GM12878 (cell line): ENCODE measurements around the gene TMEM37. TPM values are rescaled to one million over a fixed set of nuclear protein-coding genes. Genes with fewer than 3 reads are reported as not detected.

Experiments used
- ATAC-seq: fragments of 200-7000 bp; cut with Tn5 transposase; 3 replicates; pipeline ENCODE4 v1.9.1; 2020; ENCODE audit warnings: mild to moderate bottlenecking, moderate library complexity
- BruUV-seq: library from RNA; stranded (reverse); fragments of 400-500 nt; replicated peaks from 2 replicates; lab custom pipeline; 2021; lab: Mats Ljungman, UMichigan
- CTCF ChIA-PET: fragments of 300-600 bp; sonication (Branson Sonifier 250); formaldehyde crosslinking; extraction: SDS; loops from one replicate; lab custom pipeline; 2021; ENCODE audit warnings: inconsistent platforms; lab: Yijun Ruan, JAX
- POLR2A ChIA-PET: fragments of 350-600 bp; formaldehyde crosslinking; extraction: SDS; loops from one replicate; lab custom pipeline; 2021; ENCODE audit warnings: inconsistent platforms; lab: Charles Lee
- RAD21 ChIA-PET: fragments of 300-600 bp; sonication (Branson Sonifier 250); formaldehyde crosslinking; loops from one replicate; lab custom pipeline; 2023; ENCODE audit warnings: antibody characterized with exemption; ENCODE audit not compliant: unreplicated experiment; lab: Charles Lee
- SMC1A ChIA-PET: fragments of 300-600 bp; sonication (Branson Sonifier 250); formaldehyde crosslinking; loops from one replicate; lab custom pipeline; 2023; ENCODE audit not compliant: unreplicated experiment, uncharacterized antibody; lab: Charles Lee
- DNase-seq: peaks from one replicate; pipeline ENCODE4 v3.0.0-alpha.2; 2011; ENCODE audit warnings: low read depth, low spot score
- FAIRE-seq: peaks from 3 replicates; lab custom pipeline; 2011; peaks lifted over from hg19 to GRCh38; lab: Jason Lieb, UNC
- H2AFZ ChIP-seq: 2 replicates; pipeline ENCODE4 v1.6.0; 2011; ENCODE audit warnings: low read depth, low read length, control low read depth; ENCODE audit not compliant: control insufficient read depth
- H3K27ac ChIP-seq: 2 replicates; pipeline ENCODE4 v1.5.1; 2011; ENCODE audit warnings: control low read depth; ENCODE audit not compliant: control insufficient read depth, insufficient read depth
- H3K27me3 ChIP-seq, 2 experiments: replicated peaks in 1 of 2; 2 replicates each; pipeline versions ENCODE4 v1.6.0 to v1.6.1; 2011; ENCODE audit warnings: low read length in 1 of 2; ENCODE audit not compliant: control insufficient read depth in 2 of 2, insufficient read depth in 2 of 2
- H3K36me3 ChIP-seq, 2 experiments: 2 replicates each; pipeline ENCODE4 v1.5.1; 2011; ENCODE audit warnings: low read length in 1 of 2; ENCODE audit not compliant: control insufficient read depth in 2 of 2, insufficient read depth in 2 of 2
- H3K4me1 ChIP-seq: 2 replicates; pipeline ENCODE4 v1.6.1; 2011; ENCODE audit warnings: mild to moderate bottlenecking, low read length, moderate library complexity, mixed read lengths; ENCODE audit not compliant: control insufficient read depth, insufficient read depth
- H3K4me2 ChIP-seq: 2 replicates; pipeline ENCODE4 v1.6.0; 2011; ENCODE audit warnings: control low read depth; ENCODE audit not compliant: control insufficient read depth, insufficient read depth
- H3K4me3 ChIP-seq: fragments of 200-600 bp; sonication (generic); 2 replicates; pipeline ENCODE4 v1.5.1; 2016
- H3K79me2 ChIP-seq: 2 replicates; pipeline ENCODE4 v1.6.0; 2011; ENCODE audit warnings: low read length; ENCODE audit not compliant: control insufficient read depth, insufficient read depth
- H3K9ac ChIP-seq: 2 replicates; pipeline ENCODE4 v1.8.0; 2011; ENCODE audit warnings: low read length, control low read depth, mixed read lengths; ENCODE audit not compliant: control insufficient read depth, insufficient read depth
- H3K9me3 ChIP-seq: replicated peaks from 3 replicates; pipeline ENCODE4 v1.5.1; 2011; ENCODE audit warnings: mild to moderate bottlenecking, low read length; ENCODE audit not compliant: control insufficient read depth, insufficient read depth
- H4K20me1 ChIP-seq: 2 replicates; pipeline ENCODE4 v1.6.0; 2011; ENCODE audit not compliant: control insufficient read depth, insufficient read depth
- ASH2L ChIP-seq: fragments of 300-600, 200-600 bp; sonication (generic); IDR thresholded peaks from 2 replicates; pipeline ENCODE4 v1.6.1; 2017; ENCODE audit warnings: low read depth, mild to moderate bottlenecking, borderline replicate concordance
- BHLHE40 ChIP-seq, 2 experiments: fragments of 450-650 bp in 1 of 2; IDR thresholded peaks; 2 replicates each; pipeline ENCODE4 v1.6.1; 2011 to 2017; ENCODE audit warnings: low read depth in 2 of 2, borderline replicate concordance in 1 of 2, improper control_type of control experiment in 1 of 2, low read length in 1 of 2, mild to moderate bottlenecking in 1 of 2
- CBFB ChIP-seq: IDR thresholded peaks from 2 replicates; pipeline ENCODE4 v1.6.1; 2016; ENCODE audit warnings: antibody characterized with exemption, low read depth
- CREM ChIP-seq: IDR thresholded peaks from 2 replicates; pipeline ENCODE4 v1.6.1; 2014; ENCODE audit warnings: antibody characterized with exemption, low read depth
- EGR1 ChIP-seq, 2 experiments: IDR thresholded peaks; 1 replicate in 1 of 2; 2 replicates in 1 of 2; pipeline ENCODE4 v1.6.1; 2011 to 2012; ENCODE audit warnings: low read depth in 2 of 2, low read length in 2 of 2, borderline replicate concordance in 1 of 2, mild to moderate bottlenecking in 1 of 2, moderate library complexity in 1 of 2
- FOS ChIP-seq: IDR thresholded peaks from 3 replicates; pipeline ENCODE4 v1.6.1; 2011; ENCODE audit warnings: borderline replicate concordance; ENCODE audit not compliant: insufficient read length; ENCODE audit errors: extremely low read depth
- HDAC2 ChIP-seq: fragments of 200-600 bp; sonication (generic); IDR thresholded peaks from 2 replicates; pipeline ENCODE4 v1.6.1; 2017
- HSF1 ChIP-seq: fragments of 150-350 bp; IDR thresholded peaks from 2 replicates; pipeline ENCODE4 v1.6.1; 2014; ENCODE audit warnings: mild to moderate bottlenecking, low read depth, low read length
- IRF3 ChIP-seq: fragments of 450-650 bp; IDR thresholded peaks from 2 replicates; pipeline ENCODE4 v1.6.1; 2014; ENCODE audit warnings: mild to moderate bottlenecking
- NKRF ChIP-seq: fragments of 450-650 bp; conservative IDR thresholded peaks from 2 replicates; pipeline ENCODE4 v1.6.1; 2017; ENCODE audit warnings: mild to moderate bottlenecking, moderate library complexity
- RELB ChIP-seq: fragments of 450-650 bp; IDR thresholded peaks from 2 replicates; pipeline ENCODE4 v1.6.1; 2017; ENCODE audit warnings: low read depth, mild to moderate bottlenecking, moderate library complexity
- SMARCA5 ChIP-seq: fragments of 450-650 bp; IDR thresholded peaks from 2 replicates; pipeline ENCODE4 v1.6.1; 2017; ENCODE audit warnings: mild to moderate bottlenecking
- SREBF1 ChIP-seq: IDR thresholded peaks from 2 replicates; pipeline ENCODE4 v1.6.1; 2012; ENCODE audit warnings: mild to moderate bottlenecking, low read length
- SRF ChIP-seq, 2 experiments: IDR thresholded peaks; 2 replicates each; pipeline ENCODE4 v1.6.1; 2011; ENCODE audit warnings: low read depth in 2 of 2, low read length in 2 of 2, mild to moderate bottlenecking in 1 of 2, moderate library complexity in 1 of 2
- SUPT20H ChIP-seq: IDR thresholded peaks from 2 replicates; pipeline ENCODE4 v1.6.1; 2011; ENCODE audit warnings: low read depth, mild to moderate bottlenecking, low read length, moderate library complexity, borderline replicate concordance; ENCODE audit not compliant: control insufficient read depth
- WRNIP1 ChIP-seq: IDR thresholded peaks from 2 replicates; pipeline ENCODE4 v1.6.1; 2011; ENCODE audit warnings: low read depth, low read length, improper control_type of control experiment, borderline replicate concordance
- ZNF622 ChIP-seq: fragments of 450-650 bp; IDR thresholded peaks from 2 replicates; pipeline ENCODE4 v1.6.1; 2017; ENCODE audit warnings: mild to moderate bottlenecking, inconsistent platforms
- WGBS: methylation state at CpG from one replicate; pipeline ENCODE4 v1.1.6; 2016; ENCODE audit warnings: low lambda C conversion rate; ENCODE audit not compliant: insufficient replicate concordance, insufficient coverage; ENCODE audit errors: missing lambda C conversion rate; 5-methylcytosine and 5-hydroxymethylcytosine counted together
- in situ Hi-C: fragments of 300-500 bp; cut with MboI; formaldehyde crosslinking; loops from 9 replicates; pipeline ENCODE4 v1.14.3; 2018; ENCODE audit warnings: mixed read lengths
- intact Hi-C: fragments of 100-400 bp; cut with micrococcal nuclease; formaldehyde crosslinking; loops from one replicate; pipeline ENCODE4 v1.14.2; 2022; ENCODE audit not compliant: unreplicated experiment
- polyA plus RNA-seq, 11 experiments: library from polyadenylated mRNA; depleted of rRNA in 4 of 11; unstranded in 6 of 11; stranded (reverse) in 5 of 11; fragments of >200 nt; fragmentation: Nextera tagmentation in 4 of 11; fragmentation: Illumina TruSeq in 1 of 11; extraction: Ambion mirVana in 4 of 11; extraction: Trizol in 1 of 11; gene quantifications; 1 replicate in 1 of 11; 2 replicates in 10 of 11; pipeline versions ENCODE4 v1.2.1 to v1.2.3, GENCODE V29; 2011 to 2016; ENCODE audit warnings: inconsistent platforms in 2 of 11, missing spikeins in 2 of 11, low read depth in 1 of 11
- total RNA-seq, 4 experiments: library from RNA; depleted of rRNA in 3 of 4; stranded (reverse); fragments of >200 nt in 3 of 4; fragmentation: Illumina TruSeq in 1 of 4; extraction: Trizol in 1 of 4; gene quantifications; 2 replicates each; pipeline versions ENCODE4 v1.2.1 to v1.2.3, GENCODE V29; 2013 to 2021

The TMEM37 gene
- total and polyA plus RNA-seq, 10 of the 15 experiments (the other 5 are each of a cell fraction or from before 2014, with no cell fraction given): 0.07 to 0.67 (median 0.24) TPM; not detected in 3

GRCh38 chr2:119387381-119388129 lies 44.1 kb upstream of the TMEM37 start:
- RAD21 ChIA-PET: interaction anchor here (0.8 to 1.5 kb wide), 9 partner anchors 9 to 156 kb away, joined by 3 to 12 read pairs (median 5); partner anchors contain the start of genes C2orf76 and DBI
- WGBS: 11% methylated on average over 9 of the region's 9 CpGs
- peak; percentile 98 for FAIRE-seq
- no peak for TF ChIP-seq FOS
- TF ChIP-seq HDAC2: no peak
- peak in 1 of 2 experiments; percentile 73; a peak in 1 of 3 replicates for TF ChIP-seq EGR1 (IDR thresholded peaks at IDR 0.05; ENCODE audit: borderline replicate concordance in 1 of 2, low read depth in 2 of 2, low read length in 2 of 2)
- peak; percentile 31; the same call in 1 of the 2 replicates for TF ChIP-seq CREM
- TF ChIP-seq SREBF1: no peak
- no peak for TF ChIP-seq NKRF
- no peak for TF ChIP-seq ZNF622
- TF ChIP-seq ASH2L: no peak
- no peak for TF ChIP-seq WRNIP1
- no peak for TF ChIP-seq SMARCA5
- no peak for TF ChIP-seq SUPT20H
- no peak for TF ChIP-seq HSF1
- no peak for TF ChIP-seq CBFB
- TF ChIP-seq RELB: peak; percentile 67
- no peak for TF ChIP-seq SRF (IDR thresholded peaks at IDR 0.05; ENCODE audit: low read depth in 2 of 2, low read length in 2 of 2)
- no peak for TF ChIP-seq IRF3
- TF ChIP-seq BHLHE40 (IDR thresholded peaks at IDR 0.05; ENCODE audit: borderline replicate concordance in 1 of 2, low read depth in 2 of 2, low read length in 1 of 2): peak; percentile 80 to 90

More at GRCh38 chr2:119387381-119388129, 44.1 kb upstream of the TMEM37 start:
- Histone ChIP-seq H3K27ac (peak overlapping the region; percentile 46), H3K79me2 (no peaks in the 10 kb centered on the region), H3K9me3 (no peaks in the 10 kb centered on the region), H3K27me3 (no peaks in the 10 kb centered on the region), H2AFZ (peak overlapping the region; percentile 88), H3K4me3 (no peak overlapping the region), H3K36me3 (no peaks in the 10 kb centered on the region), H3K4me2 (peak overlapping the region; percentile 57), H3K9ac (no peak overlapping the region), H3K4me1 (peaks cover 7% of the 10 kb centered on the region), H4K20me1 (no peaks in the 10 kb centered on the region)
- intact Hi-C loops: no loop called here
- in situ Hi-C loops: no loop called here
- ATAC-seq (peak; percentile 93), DNase-seq (peak; percentile 59)
- POLR2A ChIA-PET: interaction anchor here (0.9 to 2.4 kb wide), 8 partner anchors 9 to 49 kb away, joined by 3 to 31 read pairs (median 3); partner anchors contain the start of genes C2orf76 and DBI
- CTCF ChIA-PET: interaction anchor here (0.6 to 2.5 kb wide), 21 partner anchors 8 to 167 kb away, joined by 3 to 21 read pairs (median 3); partner anchors contain the start of genes C2orf76 and DBI
- no TSS peak for BruUV-seq
- SMC1A ChIA-PET: interaction anchor here (0.7 to 2.4 kb wide), 19 partner anchors 8 to 101 kb away, joined by 3 to 18 read pairs (median 4); partner anchors contain the start of gene TMEM37
